Measurements from ENCODE around the gene KDM2B.

KDM2B gene

GRCh38 chr12:121580959-121581685 is at the start of gene KDM2B:
KDM2B (minus strand) TSS chr12:121581023; CDS start chr12:121580911, 112 bp downstream.
- peak within 1 kb of the TSS; percentile 80 for H3K4me3 ChIP-seq (ENCODE audit: low read depth, low read length)
- DNase-seq (ENCODE audit: low read depth) = peak; percentile 29
- TF ChIP-seq CTCF (IDR thresholded peaks at IDR 0.05; ENCODE audit: low read depth, low read length) = no peak

GRCh38 chr12:121628536-121628935 is 47.7 kb upstream of the KDM2B start:
- TF ChIP-seq CTCF (IDR thresholded peaks at IDR 0.05; ENCODE audit: low read depth, low read length) = no peak
- no peak for TF ChIP-seq MYC (IDR thresholded peaks at IDR 0.05; ENCODE audit: low read depth, low read length)
- no peak for TF ChIP-seq POLR2A (IDR thresholded peaks at IDR 0.05; ENCODE audit: extremely low read depth, insufficient read length)
- TF ChIP-seq MAX (IDR thresholded peaks at IDR 0.05; ENCODE audit: low read depth, low read length) = no peak
- peak; percentile 70 for DNase-seq (ENCODE audit: low read depth)
- peak overlapping the region; percentile 79 for H3K4me3 ChIP-seq (ENCODE audit: low read depth, low read length)

GRCh38 chr12:121628037-121628436 is 47.2 kb upstream of the KDM2B start:
- no peak for TF ChIP-seq MYC (IDR thresholded peaks at IDR 0.05; ENCODE audit: low read depth, low read length)
- no peak for TF ChIP-seq CTCF (IDR thresholded peaks at IDR 0.05; ENCODE audit: low read depth, low read length)
- peak overlapping the region; percentile 79 for H3K4me3 ChIP-seq (ENCODE audit: low read depth, low read length)
- DNase-seq (ENCODE audit: low read depth) = peak; percentile 67

- TF ChIP-seq CTCF (IDR thresholded peaks at IDR 0.05; ENCODE audit: low read depth, low read length) = no peak
- TF ChIP-seq MAX (IDR thresholded peaks at IDR 0.05; ENCODE audit: low read depth, low read length) = peak; percentile 88
- peak; percentile 92 for TF ChIP-seq MYC (IDR thresholded peaks at IDR 0.05; ENCODE audit: low read depth, low read length)
- TF ChIP-seq POLR2A (IDR thresholded peaks at IDR 0.05; ENCODE audit: extremely low read depth, insufficient read length) = peak; percentile 13
- H3K4me3 ChIP-seq (ENCODE audit: low read depth, low read length) = peak overlapping the region; percentile 79
- peak; percentile 94 for DNase-seq (ENCODE audit: low read depth)
Measured at GRCh38 chr12:121626853-121627640, 46.2 kb upstream of the KDM2B start.

- TF ChIP-seq CTCF (IDR thresholded peaks at IDR 0.05; ENCODE audit: low read depth, low read length) = no peak
- peak; percentile 93 for TF ChIP-seq MAX (IDR thresholded peaks at IDR 0.05; ENCODE audit: low read depth, low read length)
- TF ChIP-seq MYC (IDR thresholded peaks at IDR 0.05; ENCODE audit: low read depth, low read length) = peak; percentile 26; the same call in 1 of the 2 replicates
- peak; percentile 89 for TF ChIP-seq POLR2A (IDR thresholded peaks at IDR 0.05; ENCODE audit: extremely low read depth, insufficient read length)
- DNase-seq (ENCODE audit: low read depth) = peak; percentile 99
- peak within 1 kb of the TSS; percentile 79 for H3K4me3 ChIP-seq (ENCODE audit: low read depth, low read length)
Measured at GRCh38 chr12:121626087-121626852, 45.4 kb upstream of the KDM2B start, which contains the start of gene ORAI1. ORAI1 (plus strand) TSS chr12:121626530.

All from NB4 (cell line).